Fibroblast of villous mesenchyme (primary cell): ENCODE data around the gene FAM162A. TPM values are rescaled to one million over a fixed set of nuclear protein-coding genes. Genes with fewer than 3 reads are reported as not detected.

Experiments used
- DNase-seq: peaks from one replicate; pipeline ENCODE4 v3.0.0-alpha.2; 2010; ENCODE audit warnings: low read depth
- H3K4me3 ChIP-seq: 2 replicates; pipeline ENCODE4 v1.5.1; 2011; ENCODE audit warnings: low read depth, mild to moderate bottlenecking, low read length
- CTCF ChIP-seq: IDR thresholded peaks from 2 replicates; pipeline ENCODE4 v1.5.1; 2012; ENCODE audit warnings: low read depth, mild to moderate bottlenecking, low read length; ENCODE audit not compliant: insufficient read depth
- total RNA-seq: library from RNA; depleted of rRNA; stranded (reverse); fragments of >200 nt; gene quantifications from 2 replicates; pipeline ENCODE4 v1.2.3, GENCODE V29; 2012

FAM162A gene
- 4.2 and 7.3 TPM in 2 replicates for total RNA-seq

- DNase-seq: peak; percentile 84
Observed at GRCh38 chr3:122383771-122384697, at the start of gene FAM162A. Gene FAM162A, plus strand, starts transcription at chr3:122384182. Its CDS starts 84 bp downstream, at chr3:122384266.

GRCh38 chr3:122342803-122343202 is 41.2 kb upstream of the FAM162A start:
- no peak for TF ChIP-seq CTCF
- H3K4me3 ChIP-seq: no peak overlapping the region
- DNase-seq: no peak

More at GRCh38 chr3:122383771-122384697, at the start of gene FAM162A:
- peak; percentile 46 for TF ChIP-seq CTCF
- H3K4me3 ChIP-seq: peak within 1 kb of the TSS; percentile 97

GRCh38 chr3:122343654-122344053 is 40.3 kb upstream of the FAM162A start:
- no peak overlapping the region for H3K4me3 ChIP-seq
- TF ChIP-seq CTCF: no peak
- no peak for DNase-seq

- no peak overlapping the region for H3K4me3 ChIP-seq
- TF ChIP-seq CTCF: no peak
- DNase-seq: peak; percentile 40
Observed at GRCh38 chr3:122349171-122349570, 34.8 kb upstream of the FAM162A start.

GRCh38 chr3:122350814-122351418 is 33.1 kb upstream of the FAM162A start:
- TF ChIP-seq CTCF: no peak
- peak; percentile 12 for DNase-seq

GRCh38 chr3:122351612-122352011 is 32.4 kb upstream of the FAM162A start:
- H3K4me3 ChIP-seq: no peak overlapping the region
- TF ChIP-seq CTCF: no peak
- DNase-seq: no peak

More at GRCh38 chr3:122350814-122351418, 33.1 kb upstream of the FAM162A start:
- H3K4me3 ChIP-seq: no peak overlapping the region
